Measurements from ENCODE around the gene COL4A2.

GRCh38 chr13:110388108-110388943 lies 81.2 kb downstream of the COL4A2 start:
- no peak for TF ChIP-seq JUN (IDR thresholded peaks at IDR 0.05)
- TF ChIP-seq POLR2A (IDR thresholded peaks at IDR 0.05; ENCODE audit: low read length) = no peak
- no peak for TF ChIP-seq CTCF (IDR thresholded peaks at IDR 0.05)
- TF ChIP-seq CHD4 (IDR thresholded peaks at IDR 0.05; ENCODE audit: borderline replicate concordance) = no peak
